GM18502 (cell line): ENCODE measurements around the gene SPACA4.
"Not testable (repeated sequence)": the region's sequence is repeated elsewhere in the genome, so short reads cannot be mapped to it uniquely, and the experiment has no call there.

Experiments used
- ATAC-seq: cut with Tn5 transposase; IDR thresholded peaks from one replicate; pipeline ENCODE4 v1.9.1; 2021; ENCODE audit warnings: mild to moderate bottlenecking; ENCODE audit not compliant: unreplicated experiment, poor library complexity

SPACA4 gene

GRCh38 chr19:48617146-48617937 lies 10.8 kb downstream of the SPACA4 start:
- no peak for ATAC-seq

GRCh38 chr19:48618278-48618915 lies 11.9 kb downstream of the SPACA4 start:
- no peak for ATAC-seq

- peak; percentile 80 for ATAC-seq
These were observed 12.6 kb downstream of the SPACA4 start, which contains the start of the genes RPL18 and SPHK2 for GRCh38 chr19:48618916-48619691. RPL18 (minus strand) TSS chr19:48619178; CDS start chr19:48619143, 35 bp downstream. SPHK2 (plus strand) TSS chr19:48619506; CDS start chr19:48620515, 1,009 bp downstream.

- ATAC-seq, result no peak
These were observed 13.4 kb downstream of the SPACA4 start for GRCh38 chr19:48619692-48620585.

DNA sequence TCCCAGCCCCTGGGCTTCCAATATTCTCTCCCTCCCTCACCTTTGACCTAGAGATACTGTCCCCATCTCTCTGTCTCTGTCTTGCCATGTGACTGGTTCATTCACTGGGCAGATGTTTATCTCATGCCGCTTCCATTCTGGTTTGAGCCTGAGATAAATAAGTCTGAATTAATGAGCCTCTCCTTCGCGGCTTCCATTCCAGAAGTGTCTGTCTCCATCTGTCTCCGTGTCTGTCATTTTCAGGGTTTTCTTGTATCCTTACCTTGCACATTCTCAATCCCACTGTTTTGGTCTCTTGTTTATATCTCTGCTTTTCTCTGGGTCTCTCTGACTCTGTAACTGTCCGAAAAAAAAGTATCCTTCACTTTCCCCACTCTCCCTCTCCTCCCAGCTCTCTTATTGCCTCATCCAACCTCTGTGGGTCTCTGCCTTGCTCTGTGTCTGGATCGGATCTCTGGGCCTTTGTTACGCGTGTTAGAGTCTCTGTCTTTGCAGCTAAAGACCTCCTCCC lies 17.1 kb downstream of the SPACA4 start:
- no peak for ATAC-seq

DNA sequence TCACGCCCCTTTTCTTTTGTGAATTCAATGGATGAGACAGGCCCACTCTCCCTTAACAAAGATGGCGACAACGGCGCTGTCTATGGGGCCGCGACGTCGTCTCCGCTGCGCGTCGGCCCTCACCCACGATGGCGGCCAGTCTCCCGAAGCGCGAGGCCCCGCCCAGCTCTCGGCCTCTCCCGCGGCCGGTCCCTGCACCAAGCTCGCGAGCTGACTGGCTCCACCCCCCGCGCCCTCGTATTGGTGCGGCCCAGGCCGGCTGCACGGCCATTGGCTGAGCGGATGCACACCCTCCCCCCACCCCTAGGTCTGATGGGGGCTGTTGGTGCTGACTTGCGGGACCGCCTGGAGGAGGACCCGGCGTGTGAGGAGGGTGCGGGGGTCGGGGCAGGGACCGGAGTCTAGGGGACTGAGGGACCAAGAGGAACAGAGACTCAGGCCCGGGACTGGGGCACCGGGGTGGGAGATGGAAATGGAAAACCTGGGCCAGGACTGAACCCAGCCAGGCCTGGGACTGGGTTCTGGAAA lies 17.6 kb downstream of the SPACA4 start:
- ATAC-seq, result peak; percentile 61

- no peak for ATAC-seq
These were observed 18.5 kb downstream of the SPACA4 start for GRCh38 chr19:48624791-48625723.

DNA sequence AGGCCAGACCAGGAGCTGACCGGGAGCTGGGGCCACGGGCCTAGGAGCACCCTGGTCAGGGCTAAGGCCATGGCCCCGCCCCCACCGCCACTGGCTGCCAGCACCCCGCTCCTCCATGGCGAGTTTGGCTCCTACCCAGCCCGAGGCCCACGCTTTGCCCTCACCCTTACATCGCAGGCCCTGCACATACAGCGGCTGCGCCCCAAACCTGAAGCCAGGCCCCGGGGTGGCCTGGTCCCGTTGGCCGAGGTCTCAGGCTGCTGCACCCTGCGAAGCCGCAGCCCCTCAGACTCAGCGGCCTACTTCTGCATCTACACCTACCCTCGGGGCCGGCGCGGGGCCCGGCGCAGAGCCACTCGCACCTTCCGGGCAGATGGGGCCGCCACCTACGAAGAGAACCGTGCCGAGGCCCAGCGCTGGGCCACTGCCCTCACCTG lies 19.4 kb downstream of the SPACA4 start:
- ATAC-seq, result no peak

DNA sequence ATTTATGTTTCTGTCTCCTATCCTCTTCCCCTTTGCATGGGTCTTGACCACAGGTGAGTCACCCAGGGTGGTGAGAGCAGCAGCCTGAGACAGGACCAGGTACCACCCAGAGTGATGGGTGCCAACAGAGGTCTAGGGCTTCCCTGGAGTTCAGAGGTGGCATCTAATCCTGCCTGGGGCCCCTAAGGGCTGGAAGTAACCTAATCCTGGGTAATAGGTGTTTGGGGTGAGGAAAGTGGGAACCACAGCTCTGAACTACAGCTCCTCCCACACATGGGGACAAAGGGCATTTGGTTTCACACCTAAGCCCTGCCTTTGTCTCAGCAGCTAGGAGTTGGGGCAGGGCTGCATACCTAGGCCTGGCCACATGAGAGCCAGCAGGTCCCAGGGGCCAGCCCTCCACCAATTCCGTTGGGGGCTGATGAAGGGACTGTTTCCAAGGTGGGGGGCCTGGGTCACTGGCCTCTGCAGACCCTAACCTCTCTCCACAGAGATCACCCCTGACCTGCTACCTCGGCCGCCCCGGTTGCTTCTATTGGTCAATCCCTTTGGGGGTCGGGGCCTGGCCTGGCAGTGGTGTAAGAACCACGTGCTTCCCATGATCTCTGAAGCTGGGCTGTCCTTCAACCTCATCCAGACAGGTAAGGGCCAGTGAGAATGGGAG lies 20.8 kb downstream of the SPACA4 start:
- no peak for ATAC-seq

GRCh38 chr19:48627865-48628314 lies 21.3 kb downstream of the SPACA4 start:
- no peak for ATAC-seq

DNA sequence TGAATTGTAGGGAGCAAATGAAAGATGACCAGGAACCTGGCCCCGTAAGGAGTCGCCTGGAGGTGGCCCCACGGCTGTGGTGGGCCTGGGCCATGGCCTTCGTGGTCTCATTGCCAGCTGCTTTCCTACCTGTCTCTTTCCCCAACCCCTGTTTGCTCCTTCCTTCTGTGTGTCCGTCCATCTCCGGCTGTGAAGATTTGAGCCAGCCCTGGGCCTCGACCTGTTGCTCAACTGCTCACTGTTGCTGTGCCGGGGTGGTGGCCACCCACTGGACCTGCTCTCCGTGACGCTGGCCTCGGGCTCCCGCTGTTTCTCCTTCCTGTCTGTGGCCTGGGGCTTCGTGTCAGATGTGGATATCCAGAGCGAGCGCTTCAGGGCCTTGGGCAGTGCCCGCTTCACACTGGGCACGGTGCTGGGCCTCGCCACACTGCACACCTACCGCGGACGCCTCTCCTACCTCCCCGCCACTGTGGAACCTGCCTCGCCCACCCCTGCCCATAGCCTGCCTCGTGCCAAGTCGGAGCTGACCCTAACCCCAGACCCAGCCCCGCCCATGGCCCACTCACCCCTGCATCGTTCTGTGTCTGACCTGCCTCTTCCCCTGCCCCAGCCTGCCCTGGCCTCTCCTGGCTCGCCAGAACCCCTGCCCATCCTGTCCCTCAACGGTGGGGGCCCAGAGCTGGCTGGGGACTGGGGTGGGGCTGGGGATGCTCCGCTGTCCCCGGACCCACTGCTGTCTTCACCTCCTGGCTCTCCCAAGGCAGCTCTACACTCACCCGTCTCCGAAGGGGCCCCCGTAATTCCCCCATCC lies 22.1 kb downstream of the SPACA4 start:
- ATAC-seq, result no peak

DNA sequence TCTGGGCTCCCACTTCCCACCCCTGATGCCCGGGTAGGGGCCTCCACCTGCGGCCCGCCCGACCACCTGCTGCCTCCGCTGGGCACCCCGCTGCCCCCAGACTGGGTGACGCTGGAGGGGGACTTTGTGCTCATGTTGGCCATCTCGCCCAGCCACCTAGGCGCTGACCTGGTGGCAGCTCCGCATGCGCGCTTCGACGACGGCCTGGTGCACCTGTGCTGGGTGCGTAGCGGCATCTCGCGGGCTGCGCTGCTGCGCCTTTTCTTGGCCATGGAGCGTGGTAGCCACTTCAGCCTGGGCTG lies 22.7 kb downstream of the SPACA4 start:
- no peak for ATAC-seq

DNA sequence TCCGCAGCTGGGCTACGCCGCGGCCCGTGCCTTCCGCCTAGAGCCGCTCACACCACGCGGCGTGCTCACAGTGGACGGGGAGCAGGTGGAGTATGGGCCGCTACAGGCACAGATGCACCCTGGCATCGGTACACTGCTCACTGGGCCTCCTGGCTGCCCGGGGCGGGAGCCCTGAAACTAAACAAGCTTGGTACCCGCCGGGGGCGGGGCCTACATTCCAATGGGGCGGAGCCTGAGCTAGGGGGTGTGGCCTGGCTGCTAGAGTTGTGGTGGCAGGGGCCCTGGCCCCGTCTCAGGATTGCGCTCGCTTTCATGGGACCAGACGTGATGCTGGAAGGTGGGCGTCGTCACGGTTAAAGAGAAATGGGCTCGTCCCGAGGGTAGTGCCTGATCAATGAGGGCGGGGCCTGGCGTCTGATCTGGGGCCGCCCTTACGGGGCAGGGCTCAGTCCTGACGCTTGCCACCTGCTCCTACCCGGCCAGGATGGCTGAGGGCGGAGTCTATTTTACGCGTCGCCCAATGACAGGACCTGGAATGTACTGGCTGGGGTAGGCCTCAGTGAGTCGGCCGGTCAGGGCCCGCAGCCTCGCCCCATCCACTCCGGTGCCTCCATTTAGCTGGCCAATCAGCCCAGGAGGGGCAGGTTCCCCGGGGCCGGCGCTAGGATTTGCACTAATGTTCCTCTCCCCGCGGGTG lies 23.2 kb downstream of the SPACA4 start:
- no peak for ATAC-seq

- ATAC-seq, result no peak
These were observed 23.9 kb downstream of the SPACA4 start for GRCh38 chr19:48630296-48631063.

- no peak for ATAC-seq
These were observed 24.7 kb downstream of the SPACA4 start for GRCh38 chr19:48631225-48631624.

DNA sequence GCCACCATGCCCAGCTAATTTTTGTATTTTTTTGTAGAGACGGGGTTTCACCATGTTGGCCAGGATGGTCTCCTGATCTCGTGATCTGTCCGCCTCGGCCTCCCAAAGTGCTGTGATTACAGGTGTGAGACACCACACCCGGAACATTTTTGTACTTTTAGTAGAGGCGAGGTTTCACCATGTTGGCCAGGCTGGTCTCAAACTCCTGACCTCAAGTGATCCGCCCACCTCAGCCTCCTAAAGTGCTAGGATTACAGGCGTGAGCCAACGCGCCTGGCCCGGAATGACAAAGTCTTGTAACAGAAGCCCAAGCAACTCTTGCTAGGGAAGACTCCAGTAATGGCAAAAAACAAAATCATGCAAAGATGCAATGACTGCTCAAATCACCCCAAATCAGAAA lies 25.7 kb downstream of the SPACA4 start:
- ATAC-seq, result not testable (repeated sequence)
